Suprapubic skin (tissue), 4 donors: ENCODE results near the gene PRDM12. TPM values are rescaled to one million over a fixed set of nuclear protein-coding genes. Genes with fewer than 3 reads are reported as not detected.
"Not testable (repeated sequence)": the region's sequence is repeated elsewhere in the genome, so short reads cannot be mapped to it uniquely, and the experiment has no call there.

Experiments
- DNase-seq, 2 donors: peaks; one replicate each; pipeline ENCODE4 v3.0.0-alpha.2; 2019; ENCODE audit warnings: low spot score in 2 of 2
- H3K27ac ChIP-seq: fragments of 200-600 bp; sonication (generic); one replicate; pipeline ENCODE4 v1.5.1; 2019
- H3K27me3 ChIP-seq: fragments of 200-600 bp; sonication (generic); one replicate; pipeline ENCODE4 v1.5.1; 2019
- H3K36me3 ChIP-seq: fragments of 200-600 bp; sonication (generic); one replicate; pipeline ENCODE4 v1.5.1; 2019
- H3K4me1 ChIP-seq: fragments of 200-600 bp; sonication (generic); one replicate; pipeline ENCODE4 v1.5.1; 2019
- H3K4me3 ChIP-seq: fragments of 200-600 bp; sonication (generic); one replicate; pipeline ENCODE4 v1.5.1; 2019; ENCODE audit warnings: mild to moderate bottlenecking
- H3K9me3 ChIP-seq: fragments of 200-600 bp; sonication (generic); one replicate; pipeline ENCODE4 v1.5.1; 2019
- CTCF ChIP-seq, 2 donors: fragments of 200-600 bp in 1 of 2; fragments of 450-650 bp in 1 of 2; sonication (generic) in 1 of 2; IDR thresholded peaks; one replicate each; pipeline ENCODE4 v1.5.1; 2016 to 2019; ENCODE audit warnings: antibody characterized with exemption in 2 of 2, mild to moderate bottlenecking in 1 of 2, moderate library complexity in 1 of 2
- EP300 ChIP-seq: sonication (generic); formaldehyde crosslinking; IDR thresholded peaks from one replicate; pipeline ENCODE4 v1.6.1; 2017; ENCODE audit warnings: antibody characterized with exemption
- POLR2A ChIP-seq, 2 donors: fragments of 450-650 bp; IDR thresholded peaks; one replicate each; pipeline ENCODE4 v1.6.1; 2017; ENCODE audit warnings: antibody characterized with exemption in 2 of 2, mild to moderate bottlenecking in 2 of 2, moderate library complexity in 2 of 2
- POLR2AphosphoS5 ChIP-seq, 3 donors: sonication (generic); formaldehyde crosslinking; IDR thresholded peaks; one replicate each; pipeline ENCODE4 v1.6.1; 2017; ENCODE audit warnings: antibody characterized with exemption in 3 of 3
- WGBS: methylation state at CpG from one replicate; pipeline ENCODE4 v1.1.5; 2018; 5-methylcytosine and 5-hydroxymethylcytosine counted together
- total RNA-seq, 4 donors: library from RNA; depleted of rRNA; stranded (reverse); fragments of >200 nt; gene quantifications; one replicate each; pipeline ENCODE4 v1.1.0, GENCODE V29; 2016

The PRDM12 gene
- total RNA-seq, 4 donors from 2014 or later, result not detected

- H3K27me3 ChIP-seq, result peaks cover 18% of the 10 kb centered on the region
- TF ChIP-seq CTCF (IDR thresholded peaks at IDR 0.05), result peak; percentile 56 to 71
- no peak for TF ChIP-seq EP300
- H3K9me3 ChIP-seq, result no peaks in the 10 kb centered on the region
- H3K4me1 ChIP-seq, result peaks cover 16% of the 10 kb centered on the region
- H3K27ac ChIP-seq, result no peak overlapping the region
- H3K4me3 ChIP-seq, result peak overlapping the region; percentile 60
- 5% methylated on average over 20 of the region's 22 CpGs for WGBS
- no peak for DNase-seq
- no peaks in the 10 kb centered on the region for H3K36me3 ChIP-seq
Measured at GRCh38 chr9:130682421-130683121, 18.2 kb downstream of the PRDM12 start.

GRCh38 chr9:130685104-130685503, 20.7 kb downstream of the PRDM12 start:
- Histone ChIP-seq H3K27ac (no peak overlapping the region), H3K4me3 (no peak overlapping the region), H3K4me1 (peaks cover 19% of the 10 kb centered on the region), H3K36me3 (no peaks in the 10 kb centered on the region), H3K9me3 (no peaks in the 10 kb centered on the region), H3K27me3 (peaks cover 8% of the 10 kb centered on the region)
- no peak for DNase-seq
- TF ChIP-seq CTCF (IDR thresholded peaks at IDR 0.05), result no peak
- TF ChIP-seq EP300, result no peak
- TF ChIP-seq POLR2A (IDR thresholded peaks at IDR 0.05), result no peak
- TF ChIP-seq POLR2AphosphoS5 (IDR thresholded peaks at IDR 0.05), result no peak

GRCh38 chr9:130685945-130686344, 21.6 kb downstream of the PRDM12 start:
- H3K9me3 ChIP-seq, result not testable (repeated sequence)
- 92% methylated on average over 8 of the region's 11 CpGs for WGBS

GRCh38 chr9:130687615-130688014, 23.2 kb downstream of the PRDM12 start:
- WGBS, result 96% methylated on average over 2 of the region's 2 CpGs
- no peak overlapping the region for H3K4me3 ChIP-seq
- H3K9me3 ChIP-seq, result no peaks in the 10 kb centered on the region
- no peaks in the 10 kb centered on the region for H3K27me3 ChIP-seq
- peaks cover 9% of the 10 kb centered on the region for H3K4me1 ChIP-seq
- no peak for TF ChIP-seq CTCF (IDR thresholded peaks at IDR 0.05)
- no peak for TF ChIP-seq EP300
- TF ChIP-seq POLR2A (IDR thresholded peaks at IDR 0.05), result no peak
- no peak for TF ChIP-seq POLR2AphosphoS5 (IDR thresholded peaks at IDR 0.05)
- DNase-seq, result no peak
- H3K36me3 ChIP-seq, result no peaks in the 10 kb centered on the region
- H3K27ac ChIP-seq, result no peak overlapping the region

More at GRCh38 chr9:130685945-130686344, 21.6 kb downstream of the PRDM12 start:
- not testable (repeated sequence) for H3K27me3 ChIP-seq, H3K36me3 ChIP-seq, H3K27ac ChIP-seq, DNase-seq, H3K4me3 ChIP-seq
- peaks cover 22% of the 10 kb centered on the region for H3K4me1 ChIP-seq

- no peak for TF ChIP-seq POLR2A (IDR thresholded peaks at IDR 0.05)
- no peak for TF ChIP-seq POLR2AphosphoS5 (IDR thresholded peaks at IDR 0.05)
- TF ChIP-seq EP300, result no peak
- no peak for TF ChIP-seq CTCF (IDR thresholded peaks at IDR 0.05)
- peaks cover 13% of the 10 kb centered on the region for H3K4me1 ChIP-seq
- H3K4me3 ChIP-seq, result no peak overlapping the region
- H3K36me3 ChIP-seq, result no peaks in the 10 kb centered on the region
- no peak for DNase-seq
- no peak overlapping the region for H3K27ac ChIP-seq
- H3K9me3 ChIP-seq, result no peaks in the 10 kb centered on the region
- no peaks in the 10 kb centered on the region for H3K27me3 ChIP-seq
- WGBS, result 74% methylated on average over 5 of the region's 5 CpGs
Measured at GRCh38 chr9:130688072-130688471, 23.7 kb downstream of the PRDM12 start.

GRCh38 chr9:130689572-130689936, 25.2 kb downstream of the PRDM12 start:
- Histone ChIP-seq H3K27me3 (no peaks in the 10 kb centered on the region), H3K36me3 (no peaks in the 10 kb centered on the region), H3K27ac (peak overlapping the region; percentile 19), H3K4me3 (peak overlapping the region; percentile 39), H3K4me1 (peaks cover 21% of the 10 kb centered on the region), H3K9me3 (no peaks in the 10 kb centered on the region)
- DNase-seq, result no peak
- TF ChIP-seq POLR2A (IDR thresholded peaks at IDR 0.05) (no peak), CTCF (IDR thresholded peaks at IDR 0.05) (no peak), POLR2AphosphoS5 (IDR thresholded peaks at IDR 0.05) (no peak), EP300 (no peak)
- WGBS, result 30% methylated on average over 1 of the region's 1 CpG
